NCI-H446 (cell line): ENCODE results near the gene ABHD10.

Experiments used
- DNase-seq, 2 experiments: peaks; one replicate each; lab custom pipeline; 2025; lab: John Stamatoyannopoulos, UW

ABHD10 gene

DNA sequence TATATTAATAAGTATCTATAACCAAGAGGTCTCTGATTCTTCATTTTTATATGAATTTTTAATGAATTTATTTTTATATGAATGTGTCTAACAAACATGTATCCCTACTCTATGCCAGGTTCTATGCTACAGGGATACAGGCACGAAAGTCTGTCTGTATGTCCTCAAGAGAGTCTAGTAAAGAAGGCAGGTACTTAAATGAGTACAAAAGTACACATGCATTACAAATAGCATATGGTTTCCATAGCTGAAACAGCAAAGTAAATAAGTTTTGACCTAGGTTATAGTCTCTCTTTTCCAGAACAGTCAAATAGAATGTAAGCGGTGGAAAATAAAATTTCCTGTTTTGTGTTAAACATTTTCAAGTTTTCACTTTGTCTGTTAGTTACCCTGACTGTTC, 13.3 kb upstream of the ABHD10 start:
- DNase-seq, result no peak

DNA sequence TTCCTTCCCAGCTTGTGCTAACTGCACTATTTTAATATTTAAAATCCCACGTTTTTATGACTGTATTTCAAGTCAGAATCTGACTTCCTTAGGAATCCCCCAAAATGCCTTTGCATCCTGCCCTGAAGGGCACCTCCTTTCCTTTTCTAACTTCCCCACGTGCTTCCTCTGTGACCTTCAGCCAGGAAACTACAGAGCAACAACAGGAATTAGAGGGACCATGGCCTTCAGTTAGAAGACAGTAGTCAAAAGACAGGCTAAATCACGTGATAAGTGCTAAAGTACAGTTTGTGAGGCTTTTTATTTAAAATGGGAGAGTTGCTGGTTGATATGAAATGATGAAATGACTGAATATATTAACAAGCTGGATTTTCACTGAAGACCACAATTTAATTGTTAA, 11.8 kb upstream of the ABHD10 start:
- no peak for DNase-seq

DNA sequence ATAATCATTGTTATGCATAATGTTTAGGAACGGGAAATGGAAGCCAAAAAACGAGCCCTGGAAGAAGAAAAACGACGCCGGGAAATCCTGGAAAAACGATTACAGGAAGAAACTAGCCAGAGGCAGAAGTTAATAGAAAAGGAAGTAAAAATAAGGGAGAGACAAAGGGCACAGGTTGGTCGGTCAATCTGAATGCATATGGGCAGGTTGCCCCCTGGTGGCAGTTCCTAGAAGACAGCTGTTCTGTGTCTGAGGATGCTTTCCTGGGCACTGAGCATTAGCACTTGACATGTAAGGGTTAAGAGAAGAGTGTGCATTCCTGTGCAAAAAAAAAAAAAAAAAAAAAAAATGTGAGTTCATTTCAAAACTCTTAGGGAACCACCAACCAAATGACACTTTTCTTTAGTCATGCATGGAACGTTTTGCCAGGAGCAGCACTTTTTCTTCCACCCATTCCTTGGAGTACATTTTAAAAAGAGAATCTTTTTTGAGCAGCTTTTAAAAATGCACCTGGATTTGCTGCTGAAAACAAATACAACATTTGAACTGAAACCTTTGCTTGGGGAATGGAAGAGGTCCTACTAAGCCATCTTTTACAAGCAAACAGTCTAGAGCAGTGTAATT, 11.1 kb upstream of the ABHD10 start:
- peak; percentile 65 to 74 for DNase-seq

DNA sequence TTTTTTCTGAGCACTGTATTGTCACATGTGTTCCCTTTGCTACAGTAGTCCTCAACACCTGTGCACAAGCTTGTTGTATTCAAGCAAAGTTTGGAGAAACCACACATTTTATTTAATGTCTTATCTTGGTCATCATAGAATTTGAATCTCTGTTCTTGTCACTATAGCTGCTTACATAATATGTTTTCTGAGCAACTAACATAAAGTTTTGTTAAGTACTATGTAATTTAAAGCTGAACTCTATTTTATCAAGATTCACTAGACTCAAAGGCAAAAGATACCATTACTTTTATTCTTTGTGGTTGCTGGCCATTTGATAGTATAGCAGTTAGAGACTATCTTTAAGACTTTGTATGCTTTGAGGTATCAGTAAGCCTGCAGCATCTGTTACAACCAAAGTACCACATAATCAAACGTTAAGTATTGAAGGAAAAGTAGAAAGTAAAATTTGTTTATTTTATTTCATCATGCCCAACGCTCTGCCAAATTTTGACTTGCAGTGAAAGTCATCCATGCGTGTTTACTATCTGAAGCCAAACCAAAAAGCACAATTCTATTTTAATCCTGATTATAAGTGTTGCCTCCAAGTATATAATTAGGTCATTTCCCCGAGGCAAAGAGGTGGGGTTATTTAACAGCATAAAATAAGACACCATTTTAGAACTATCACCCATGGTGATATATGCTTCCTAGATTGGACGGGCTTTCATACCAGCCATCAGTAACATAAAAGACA, 10.3 kb upstream of the ABHD10 start:
- no peak for DNase-seq

GRCh38 chr3:111970376-111970775, 8.4 kb upstream of the ABHD10 start:
- DNase-seq, result no peak

DNA sequence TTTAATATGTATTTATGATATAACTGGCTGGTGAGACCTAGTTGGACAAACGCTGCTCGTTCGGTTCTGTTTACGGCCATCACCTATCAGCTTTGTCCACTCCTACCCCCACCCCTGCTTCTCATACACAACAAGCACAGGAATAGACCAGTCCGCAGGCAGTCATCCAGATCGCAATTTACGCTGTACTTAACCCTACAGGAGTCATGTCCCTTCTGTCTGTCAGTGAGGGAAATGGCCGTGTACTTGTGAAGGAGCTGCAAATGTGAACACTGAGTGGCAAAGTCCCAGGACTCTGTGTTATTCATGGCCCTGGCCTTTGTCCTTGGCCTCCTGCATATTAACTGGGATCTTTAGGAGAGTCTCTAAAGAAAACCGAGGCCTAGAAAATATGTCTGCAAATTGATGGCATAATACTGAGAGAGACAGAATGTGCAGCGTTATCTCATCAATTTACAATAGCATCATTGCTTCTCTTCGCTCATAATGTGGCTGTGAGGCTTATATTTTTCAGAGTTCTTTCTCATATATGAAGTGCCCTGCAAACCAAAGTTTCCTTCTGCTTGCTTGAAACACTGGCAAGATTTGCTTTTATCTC, 7.2 kb upstream of the ABHD10 start:
- DNase-seq, result no peak

GRCh38 chr3:111972891-111973290, 5.9 kb upstream of the ABHD10 start:
- no peak for DNase-seq

DNA sequence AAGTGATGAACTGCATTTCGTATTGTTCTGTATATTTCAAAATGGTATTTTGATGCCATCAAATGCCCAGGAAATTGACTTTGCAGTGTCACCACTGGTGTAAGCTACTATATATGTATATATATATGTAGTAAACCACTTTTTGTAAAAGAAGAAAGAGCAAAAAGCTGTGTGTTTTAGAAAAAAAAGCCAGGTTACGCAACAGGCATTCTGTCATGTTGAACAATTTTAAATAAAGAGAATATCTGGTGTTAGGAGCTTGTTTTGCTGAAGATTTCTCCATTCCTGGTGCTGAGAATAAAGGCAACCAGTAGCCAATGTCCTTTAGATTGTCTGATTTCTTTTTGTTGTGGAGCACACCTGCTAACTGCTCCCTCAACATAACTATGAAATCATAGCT, 3.7 kb upstream of the ABHD10 start:
- DNase-seq, result no peak

DNA sequence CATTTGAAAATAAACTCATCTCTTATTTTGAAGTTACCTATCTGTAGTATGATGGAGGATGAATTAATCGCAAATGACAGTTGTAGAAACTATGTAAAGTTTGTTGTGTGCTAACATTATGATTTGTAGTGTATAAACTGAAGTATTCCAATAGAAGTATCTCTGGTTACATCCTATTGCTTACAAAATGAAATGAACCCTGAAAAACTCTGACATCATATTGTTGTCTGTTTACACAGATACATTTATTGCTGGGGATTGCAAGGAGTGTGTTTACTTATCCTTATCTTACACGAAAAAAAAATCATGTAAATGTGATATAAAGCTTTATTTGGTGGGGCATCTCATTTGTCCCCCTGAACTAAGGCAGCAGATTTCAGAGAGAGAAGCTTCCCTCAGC, 2.6 kb upstream of the ABHD10 start:
- DNase-seq, result no peak

GRCh38 chr3:111979434-111980038, 710 bp downstream of the ABHD10 start:
- peak in 1 of 2 experiments; percentile 30 for DNase-seq

DNA sequence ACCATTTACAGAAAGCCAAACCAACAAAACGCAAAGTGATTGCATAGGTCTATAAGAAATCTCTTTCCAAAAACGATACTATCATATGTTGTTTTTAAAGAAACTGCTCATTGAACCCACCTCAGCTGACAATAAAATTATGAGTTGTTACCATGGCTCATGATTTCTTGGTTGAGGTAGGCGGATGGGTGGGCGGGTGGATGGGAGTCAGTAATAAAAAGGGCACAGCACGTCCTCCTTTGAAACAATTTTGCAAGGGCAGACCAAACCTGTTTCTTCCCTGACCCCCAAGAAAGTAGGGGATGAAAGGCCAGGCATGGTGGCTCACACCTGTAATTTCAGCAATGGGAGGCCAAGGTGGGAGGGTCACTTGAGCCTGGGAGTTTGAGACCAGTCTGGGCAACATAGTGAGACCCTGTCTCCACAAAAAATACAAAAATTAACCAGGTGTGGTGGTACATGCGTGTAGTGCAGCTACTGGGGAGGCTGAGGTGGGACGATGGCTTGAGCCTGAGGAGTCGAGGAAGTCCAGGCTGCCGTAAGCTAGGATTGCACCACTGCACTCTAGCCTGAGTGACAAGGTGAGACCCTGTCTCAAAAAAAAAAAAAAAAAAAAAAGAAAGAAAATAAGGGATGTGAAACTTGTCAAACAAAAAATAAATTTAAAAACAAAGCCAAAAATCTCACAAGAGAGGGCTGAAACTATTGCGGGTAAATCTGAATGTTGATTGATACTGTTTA, 2.1 kb downstream of the ABHD10 start:
- DNase-seq, result no peak

DNA sequence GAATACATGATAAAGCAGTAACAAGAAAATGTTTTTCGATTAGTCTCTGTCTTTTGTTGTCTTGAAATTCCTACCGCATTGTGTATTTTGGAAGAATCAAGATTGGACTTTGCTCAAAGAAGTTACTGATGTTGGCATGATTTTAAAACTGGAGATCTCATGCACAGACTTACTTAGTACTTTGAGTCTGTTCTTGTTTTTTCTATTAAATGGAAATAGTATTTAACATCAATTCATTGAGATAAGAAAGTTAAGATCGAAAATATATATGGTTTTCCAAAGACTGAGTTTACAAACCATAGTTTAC, 2.6 kb downstream of the ABHD10 start:
- no peak for DNase-seq

GRCh38 chr3:111984636-111985298, 5.9 kb downstream of the ABHD10 start:
- DNase-seq, result no peak

DNA sequence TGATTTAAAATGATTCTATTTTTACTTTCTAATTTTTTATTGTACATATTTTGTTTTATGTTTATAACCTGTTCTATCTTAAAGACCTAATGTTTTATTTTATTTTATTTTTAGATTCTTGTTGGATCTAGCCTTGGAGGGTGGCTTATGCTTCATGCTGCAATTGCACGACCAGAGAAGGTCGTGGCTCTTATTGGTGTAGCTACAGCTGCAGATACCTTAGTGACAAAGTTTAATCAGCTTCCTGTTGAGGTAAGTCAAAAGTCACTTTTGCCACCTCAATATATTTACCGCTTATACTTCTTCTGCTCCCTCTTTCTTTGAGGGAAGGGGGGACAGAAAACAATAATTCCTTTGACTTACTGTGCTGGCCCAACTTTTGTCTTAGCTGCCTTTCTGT, 8.0 kb downstream of the ABHD10 start:
- no peak for DNase-seq

DNA sequence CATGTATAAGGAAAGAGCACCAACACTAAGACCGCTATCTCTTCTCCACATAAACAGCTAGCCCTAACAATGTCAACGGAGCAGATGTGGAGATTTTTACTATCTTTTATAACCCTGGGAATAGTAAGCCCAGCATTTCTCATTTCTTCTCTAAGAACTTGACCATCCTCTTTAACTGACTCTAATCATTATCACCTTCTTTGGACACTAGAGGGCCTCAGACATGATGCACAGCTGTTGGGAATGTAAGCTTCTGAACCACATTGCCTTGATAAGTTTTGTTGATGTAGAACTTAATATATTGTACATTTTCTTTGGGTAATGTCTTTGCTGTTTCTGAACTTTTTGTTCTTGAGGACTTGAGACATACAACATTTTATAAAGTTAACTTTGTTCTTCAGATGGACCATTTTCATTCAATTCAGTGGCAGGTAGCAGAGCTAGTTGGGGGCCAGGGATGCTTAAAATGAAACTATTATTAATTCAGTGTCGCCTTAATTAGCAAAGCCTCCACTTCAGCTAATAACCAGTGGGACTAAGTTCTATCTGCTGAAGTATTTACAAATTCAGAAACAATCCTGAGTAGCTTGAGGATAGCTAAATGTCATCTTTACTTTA, 10.3 kb downstream of the ABHD10 start:
- peak; percentile 18 to 53 for DNase-seq

GRCh38 chr3:111993038-111993437, 14.2 kb downstream of the ABHD10 start:
- no peak for DNase-seq

DNA sequence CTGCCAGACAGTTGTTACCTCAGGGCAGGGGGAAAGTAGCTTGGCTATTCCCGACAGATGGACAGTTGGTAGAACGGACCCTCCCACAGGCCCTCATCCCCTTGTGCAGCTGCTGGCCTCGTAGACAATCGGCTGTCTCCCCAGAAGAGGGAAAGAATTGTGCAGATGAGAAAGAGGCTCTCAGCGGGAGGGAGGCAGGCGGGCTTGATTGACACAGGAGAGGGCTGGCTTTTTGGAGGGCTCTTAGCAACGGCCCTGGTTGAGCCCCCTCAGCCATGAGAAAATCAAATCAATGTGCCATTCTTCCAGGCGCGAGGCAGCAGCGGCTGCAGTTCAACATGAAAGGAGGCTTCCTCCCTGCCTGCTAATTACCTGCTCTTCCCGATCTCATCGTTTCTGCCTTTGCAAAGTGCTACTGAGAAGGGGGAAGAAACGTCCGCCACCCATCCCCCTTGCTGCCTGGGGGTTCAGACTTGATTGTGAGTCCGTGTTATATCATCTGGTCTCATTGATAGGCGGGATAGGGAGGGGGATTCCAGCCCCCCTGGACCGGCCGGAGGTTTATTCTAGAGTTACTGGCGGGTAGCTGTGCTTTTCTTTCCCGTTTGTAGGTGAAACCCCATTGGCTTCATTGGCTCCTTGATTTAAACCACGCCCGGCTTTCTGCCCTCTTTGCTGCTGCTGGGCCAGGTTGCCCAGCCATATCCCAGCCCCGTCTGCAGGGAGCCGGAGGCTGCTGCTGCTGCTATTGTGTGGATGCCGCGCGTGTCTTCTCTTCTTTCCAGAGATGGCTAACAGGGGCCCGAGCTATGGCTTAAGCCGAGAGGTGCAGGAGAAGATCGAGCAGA, 20.0 kb downstream of the ABHD10 start, which contains the start of gene TAGLN3:
TSS of gene TAGLN3 (plus strand) at position 287 of the 848 bp plus-strand sequence. CDS start at position 788, 501 bp downstream.
- peak in 1 of 2 experiments; percentile 30 for DNase-seq

DNA sequence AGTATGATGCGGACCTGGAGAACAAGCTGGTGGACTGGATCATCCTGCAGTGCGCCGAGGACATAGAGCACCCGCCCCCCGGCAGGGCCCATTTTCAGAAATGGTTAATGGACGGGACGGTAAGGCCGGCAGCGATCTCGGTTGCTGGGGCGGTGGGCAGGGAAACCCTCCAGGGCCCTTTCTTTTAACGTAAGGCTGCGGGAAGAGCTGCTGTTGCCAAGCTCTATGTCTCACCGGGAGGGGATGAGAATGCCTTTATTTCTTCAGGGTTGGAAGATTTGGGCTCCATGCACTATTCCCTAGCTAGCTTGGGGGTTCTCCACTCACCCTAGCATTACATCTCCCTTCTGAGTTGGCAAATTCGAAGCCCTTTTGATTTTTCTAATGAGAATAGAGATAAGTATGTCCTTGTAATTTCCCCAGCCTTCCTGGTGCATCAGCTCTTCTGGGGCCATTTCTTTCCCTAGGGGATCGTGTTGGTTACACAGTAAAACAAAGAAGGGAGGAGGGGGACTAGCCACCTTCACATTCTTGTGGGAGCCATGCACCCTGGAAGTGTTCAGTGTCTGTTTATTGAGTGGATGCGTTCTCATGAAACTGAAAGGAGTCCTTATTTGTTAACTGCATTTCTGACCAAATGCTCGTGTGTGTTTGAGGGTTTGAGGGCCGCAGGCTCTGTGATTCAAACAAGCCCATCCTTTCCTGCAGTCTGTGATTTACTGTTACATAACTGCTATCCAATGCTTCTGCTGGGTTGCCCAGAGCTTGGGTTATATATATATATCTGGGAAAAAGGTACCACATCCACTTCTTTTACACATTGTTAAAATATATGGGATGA, 20.9 kb downstream of the ABHD10 start:
- no peak for DNase-seq

DNA sequence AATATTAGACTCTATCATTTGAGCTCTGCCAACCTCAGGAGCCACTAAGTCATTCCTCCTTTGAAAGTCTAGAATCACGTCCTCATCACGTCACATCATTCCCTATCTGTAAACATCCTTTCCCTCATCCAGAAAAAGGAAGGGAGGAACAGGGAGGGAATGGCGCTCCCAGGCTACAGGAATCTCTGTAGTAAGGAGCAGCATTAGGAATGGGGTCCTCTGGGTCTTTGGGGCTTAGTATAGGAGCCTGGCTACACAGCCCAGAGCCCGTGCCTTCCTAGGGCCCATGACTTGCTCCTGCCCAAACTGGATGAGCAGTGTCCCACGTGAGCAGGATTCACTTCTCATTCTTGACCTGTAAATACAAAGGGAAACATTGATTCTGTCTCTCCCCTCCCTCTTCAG, 21.5 kb downstream of the ABHD10 start:
- no peak for DNase-seq
